T-helper 17 cell (primary cell): ENCODE results near the gene PMEPA1. TPM values are rescaled to one million over a fixed set of nuclear protein-coding genes. Genes with fewer than 3 reads are reported as not detected.

Experiments used
- ATAC-seq: fragments of 150-1000 bp; cut with Tn5 transposase; 2 replicates; pipeline ENCODE4 v1.10.0; 2021; ENCODE audit warnings: mild to moderate bottlenecking, moderate library complexity
- DNase-seq, 3 donors: peaks; one replicate each; pipeline versions ENCODE4 v3.0.0 to v3.0.0-alpha.2; 2020 to 2021
- H3K9me3 ChIP-seq: one replicate; pipeline ENCODE4 v1.7.0; 2013; ENCODE audit warnings: low read length, mild to moderate bottlenecking; ENCODE audit not compliant: control insufficient read depth, poor library complexity, severe bottlenecking
- H3K27ac Mint-ChIP-seq: one replicate; pipeline ENCODE4 v1.8.0; 2022; ENCODE audit warnings: mild to moderate bottlenecking, moderate library complexity, mixed read lengths
- H3K27me3 Mint-ChIP-seq: one replicate; pipeline ENCODE4 v1.8.0; 2022; ENCODE audit warnings: mixed read lengths
- H3K36me3 Mint-ChIP-seq: one replicate; pipeline ENCODE4 v1.8.0; 2022; ENCODE audit warnings: low read depth, mixed read lengths
- H3K4me1 Mint-ChIP-seq: one replicate; pipeline ENCODE4 v1.8.0; 2022; ENCODE audit warnings: mild to moderate bottlenecking, mixed read lengths
- H3K4me3 Mint-ChIP-seq: one replicate; pipeline ENCODE4 v1.8.0; 2022; ENCODE audit warnings: mild to moderate bottlenecking, moderate library complexity, mixed read lengths
- total RNA-seq, 4 donors: library from RNA in 2 of 4; stranded (reverse) in 2 of 4; gene quantifications; one replicate each; pipeline ENCODE4 v1.2.3 and lab custom pipeline; 2022 to 2026

Gene PMEPA1
- total RNA-seq, 2 donors from 2014 or later = 4.5 to 5.8 TPM

DNA sequence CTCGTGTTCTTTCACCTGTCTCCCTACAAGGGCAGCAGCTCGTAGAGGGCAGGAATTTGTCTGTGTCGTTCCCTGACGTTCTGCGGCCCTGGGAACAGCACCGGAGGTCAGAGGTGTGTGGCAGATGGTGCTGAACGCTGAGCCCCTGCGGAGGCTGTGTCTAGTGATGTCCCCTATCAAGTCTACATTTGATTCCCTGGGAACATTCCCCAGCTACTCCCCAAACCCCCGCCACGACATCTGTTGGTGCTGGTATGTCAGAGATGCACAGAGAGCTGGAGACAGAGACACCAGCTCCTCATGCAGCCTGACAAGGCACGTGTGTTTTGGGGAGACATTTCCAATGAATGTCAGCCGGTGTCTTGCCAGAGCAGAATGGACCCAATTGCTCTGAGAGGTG is 7.7 kb downstream of the PMEPA1 start:
- Mint-ChIP-seq H3K27ac (no peak overlapping the region), H3K4me3 (no peak overlapping the region), H3K36me3 (no peaks in the 10 kb centered on the region), H3K27me3 (peaks cover 5% of the 10 kb centered on the region), H3K4me1 (peaks cover 11% of the 10 kb centered on the region)
- DNase-seq = no peak
- H3K9me3 ChIP-seq = no peaks in the 10 kb centered on the region
- no peak for ATAC-seq

DNA sequence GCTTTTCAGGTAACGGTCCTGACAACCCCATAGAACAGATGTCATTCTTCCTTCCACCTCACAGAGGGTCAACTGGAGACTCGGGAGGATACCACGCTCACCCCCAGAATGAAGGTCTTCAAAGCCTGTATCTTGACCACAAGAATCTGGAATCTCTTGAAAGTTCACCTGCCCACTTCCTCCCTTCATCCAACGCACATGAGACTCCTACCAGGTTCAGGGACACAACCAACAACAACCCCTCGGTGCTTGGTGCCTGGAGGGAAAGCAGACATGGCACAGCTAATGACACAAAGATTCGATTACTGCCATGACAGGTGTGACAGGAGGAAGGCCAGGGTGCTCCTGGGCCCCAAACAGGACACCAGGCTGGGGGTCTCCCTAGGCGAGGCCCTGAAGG is 8.2 kb downstream of the PMEPA1 start:
- peaks cover 10% of the 10 kb centered on the region for H3K4me1 Mint-ChIP-seq
- ATAC-seq = no peak
- H3K27ac Mint-ChIP-seq = no peak overlapping the region
- H3K4me3 Mint-ChIP-seq = no peak overlapping the region
- peaks cover 8% of the 10 kb centered on the region for H3K27me3 Mint-ChIP-seq
- no peaks in the 10 kb centered on the region for H3K9me3 ChIP-seq
- H3K36me3 Mint-ChIP-seq = no peaks in the 10 kb centered on the region
- DNase-seq = no peak

DNA sequence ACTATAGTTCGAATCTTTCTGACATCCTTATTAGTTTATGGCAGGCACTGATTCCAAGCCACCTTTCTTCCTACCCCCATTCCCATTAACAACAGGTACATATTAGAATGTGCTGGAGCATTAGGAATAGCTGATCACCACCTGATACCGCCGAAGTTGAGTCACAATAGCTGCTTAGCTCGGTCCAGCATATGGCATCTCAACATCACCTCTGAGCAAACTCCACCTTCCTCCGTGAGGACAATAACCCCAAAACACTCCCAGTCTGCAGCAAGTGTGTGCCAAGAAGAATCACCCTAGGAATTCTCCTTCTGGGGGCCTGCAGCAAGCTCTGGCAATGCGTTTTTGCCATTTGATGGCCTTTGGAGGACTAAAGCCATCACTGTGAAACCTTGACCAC is 8.7 kb downstream of the PMEPA1 start:
- Mint-ChIP-seq H3K4me3 (no peak overlapping the region), H3K27me3 (peaks cover 8% of the 10 kb centered on the region), H3K4me1 (peaks cover 10% of the 10 kb centered on the region), H3K36me3 (no peaks in the 10 kb centered on the region), H3K27ac (no peak overlapping the region)
- ATAC-seq = no peak
- DNase-seq = no peak
- H3K9me3 ChIP-seq = no peaks in the 10 kb centered on the region

DNA sequence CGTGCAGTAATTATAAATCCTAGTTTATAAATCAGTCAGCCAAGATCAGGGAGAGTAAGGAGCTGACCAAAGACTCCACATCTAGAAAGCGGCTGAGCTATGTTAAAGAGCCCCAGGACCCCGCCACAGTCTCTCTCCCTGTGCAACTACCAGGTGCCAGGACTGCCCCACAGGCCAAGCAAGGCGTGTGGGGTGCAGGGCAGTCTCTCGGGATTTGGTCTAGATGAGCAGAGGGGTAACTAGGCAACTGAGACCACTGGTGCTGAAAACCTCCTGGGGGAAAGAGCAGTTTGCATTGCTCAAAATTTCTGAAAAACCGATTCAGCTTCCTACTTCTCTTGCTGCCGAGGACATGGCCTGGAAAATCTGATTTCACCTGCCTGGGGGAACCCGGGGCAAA is 10.4 kb downstream of the PMEPA1 start:
- Mint-ChIP-seq H3K27ac (no peak overlapping the region), H3K36me3 (no peaks in the 10 kb centered on the region), H3K4me1 (peaks cover 13% of the 10 kb centered on the region), H3K4me3 (no peak overlapping the region), H3K27me3 (peaks cover 8% of the 10 kb centered on the region)
- H3K9me3 ChIP-seq = no peaks in the 10 kb centered on the region
- ATAC-seq (no peak), DNase-seq (no peak)

DNA sequence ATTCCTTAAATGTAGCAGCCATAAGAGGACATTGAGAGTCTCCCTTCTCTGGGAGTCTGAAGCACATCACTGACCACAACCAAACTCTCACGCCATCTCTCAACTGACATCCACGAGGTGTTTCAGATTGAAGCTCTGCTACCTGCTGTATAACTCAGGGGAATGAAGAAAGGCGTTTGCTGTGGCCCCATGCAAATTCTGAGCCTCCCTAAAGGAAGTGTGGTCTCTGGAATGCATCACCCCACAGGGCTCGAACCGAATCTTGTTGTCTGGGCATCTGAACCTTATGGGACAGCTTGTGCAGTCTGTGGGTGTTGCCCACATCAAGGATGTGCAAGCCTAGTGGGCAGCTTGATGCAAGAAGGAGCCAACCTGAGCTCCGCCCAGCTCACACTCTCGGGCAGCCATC is 10.9 kb downstream of the PMEPA1 start:
- H3K27ac Mint-ChIP-seq = no peak overlapping the region
- peaks cover 8% of the 10 kb centered on the region for H3K27me3 Mint-ChIP-seq
- H3K36me3 Mint-ChIP-seq = no peaks in the 10 kb centered on the region
- peaks cover 13% of the 10 kb centered on the region for H3K4me1 Mint-ChIP-seq
- no peak overlapping the region for H3K4me3 Mint-ChIP-seq
- DNase-seq = no peak
- ATAC-seq = no peak
- H3K9me3 ChIP-seq = no peaks in the 10 kb centered on the region

DNA sequence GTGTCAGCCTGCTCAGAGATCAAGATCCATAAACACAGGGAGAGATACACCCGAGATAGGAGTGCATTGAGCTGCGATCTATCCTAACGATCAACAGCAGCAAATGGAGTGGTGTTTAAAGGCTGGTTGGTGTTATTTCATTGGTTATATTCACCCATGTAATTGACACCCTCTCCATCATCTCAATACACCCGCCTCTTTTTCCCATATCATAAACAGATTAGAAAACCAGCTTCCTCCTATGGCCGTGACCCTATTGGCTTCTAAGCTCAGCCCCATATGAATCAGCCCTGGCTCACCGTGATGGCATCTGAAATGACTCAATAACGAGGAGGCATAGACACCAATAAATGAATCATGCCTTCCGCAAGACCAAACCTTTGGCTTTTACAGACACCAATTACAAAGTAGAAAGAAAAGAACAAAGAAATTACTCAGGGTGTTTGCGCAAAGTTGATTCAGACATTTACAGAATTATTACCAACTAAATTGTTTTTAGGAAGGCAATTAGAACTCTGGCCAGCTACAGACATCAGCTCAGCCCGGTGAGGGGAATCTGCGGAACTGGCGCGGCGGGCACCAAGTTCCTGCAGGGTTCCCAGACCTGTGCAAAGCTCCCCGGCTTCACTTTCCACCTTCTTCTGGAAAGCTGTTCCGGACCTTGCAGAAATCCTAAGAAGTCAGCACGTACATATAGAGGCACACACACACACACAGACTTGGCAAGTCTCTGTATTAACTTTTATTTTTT is 11.5 kb downstream of the PMEPA1 start:
- Mint-ChIP-seq H3K4me1 (peaks cover 13% of the 10 kb centered on the region), H3K27ac (no peak overlapping the region), H3K27me3 (peaks cover 8% of the 10 kb centered on the region), H3K36me3 (no peaks in the 10 kb centered on the region), H3K4me3 (peak overlapping the region; percentile 45)
- DNase-seq (no peak), ATAC-seq (peak; percentile 67)
- H3K9me3 ChIP-seq = no peaks in the 10 kb centered on the region

DNA sequence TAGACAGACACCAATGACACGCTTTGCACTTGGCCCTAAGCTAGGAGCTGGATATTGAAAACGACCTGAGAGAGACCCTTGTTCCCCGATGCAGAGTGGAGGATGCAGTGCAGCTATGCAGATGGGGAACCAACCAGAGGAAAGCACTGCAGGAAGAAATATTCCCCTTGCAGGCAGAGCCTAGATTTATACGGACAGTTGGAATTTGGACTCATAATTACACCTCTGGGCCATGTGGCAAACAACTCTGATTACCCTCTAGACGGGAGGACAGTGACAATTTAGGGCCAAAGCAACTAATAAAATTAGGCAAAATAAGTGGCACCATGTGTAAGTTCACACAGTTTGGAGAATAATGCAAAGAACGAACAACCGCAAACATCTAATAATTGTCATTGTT is 12.3 kb downstream of the PMEPA1 start:
- no peak for ATAC-seq
- H3K27me3 Mint-ChIP-seq = peaks cover 8% of the 10 kb centered on the region

DNA sequence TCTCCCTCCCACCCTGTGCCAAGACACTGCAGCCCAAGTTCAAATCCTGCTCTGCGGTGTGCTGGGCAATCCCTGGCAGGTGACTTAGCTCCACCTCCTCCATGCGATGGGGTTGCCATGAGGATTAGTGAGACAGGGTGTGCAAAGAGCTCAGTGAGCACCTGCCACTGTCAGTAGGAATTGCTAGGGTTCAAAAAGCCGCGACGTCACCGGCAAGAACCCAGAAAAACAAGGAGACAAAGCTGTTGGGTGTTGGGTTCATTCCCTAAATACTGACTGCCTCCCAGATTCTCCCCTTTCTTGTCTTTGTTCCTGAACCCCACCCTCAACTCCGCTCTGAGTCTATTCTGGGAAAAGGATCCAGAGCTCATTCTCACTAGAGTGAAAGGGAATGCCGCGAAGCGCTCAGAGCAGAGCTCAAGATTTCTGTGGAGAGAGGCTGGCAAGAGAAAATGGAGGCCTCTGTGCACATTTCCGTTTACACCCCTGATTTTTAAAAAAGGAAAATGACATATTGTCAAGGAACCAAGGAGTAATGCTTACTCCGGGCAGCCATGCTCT is 13.3 kb downstream of the PMEPA1 start:
- Mint-ChIP-seq H3K27ac (no peak overlapping the region), H3K4me1 (peaks cover 16% of the 10 kb centered on the region), H3K27me3 (peaks cover 12% of the 10 kb centered on the region), H3K4me3 (no peak overlapping the region), H3K36me3 (no peaks in the 10 kb centered on the region)
- ATAC-seq (no peak), DNase-seq (no peak)
- H3K9me3 ChIP-seq = no peaks in the 10 kb centered on the region

More for the DNA sequence above, 12.3 kb downstream of the PMEPA1 start:
- H3K27ac Mint-ChIP-seq = no peak overlapping the region
- peaks cover 13% of the 10 kb centered on the region for H3K4me1 Mint-ChIP-seq
- DNase-seq = no peak
- H3K9me3 ChIP-seq = no peaks in the 10 kb centered on the region
- no peaks in the 10 kb centered on the region for H3K36me3 Mint-ChIP-seq
- H3K4me3 Mint-ChIP-seq = no peak overlapping the region

DNA sequence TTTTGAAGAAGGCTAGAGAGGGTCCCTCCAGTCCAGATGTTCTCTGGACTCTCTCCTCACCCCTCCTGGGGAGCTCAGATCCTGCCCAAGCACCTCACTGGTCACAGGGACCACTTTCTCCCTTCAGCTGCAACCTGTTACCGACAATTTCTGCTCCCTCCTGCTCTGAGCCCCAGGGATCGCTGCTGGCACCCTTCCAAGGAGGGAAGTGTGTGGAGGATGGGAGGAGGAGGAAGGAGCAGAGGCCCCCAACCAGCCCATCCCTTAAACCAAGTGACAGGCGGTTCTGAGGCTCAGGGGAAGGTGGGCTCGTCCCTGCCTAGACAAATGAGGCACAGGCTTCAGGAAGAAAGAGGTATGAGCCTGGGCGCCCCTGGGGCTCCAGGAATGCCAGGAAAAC is 13.9 kb downstream of the PMEPA1 start:
- no peak overlapping the region for H3K4me3 Mint-ChIP-seq
- no peak overlapping the region for H3K27ac Mint-ChIP-seq
- ATAC-seq = no peak
- H3K4me1 Mint-ChIP-seq = peaks cover 16% of the 10 kb centered on the region
- no peaks in the 10 kb centered on the region for H3K9me3 ChIP-seq
- no peaks in the 10 kb centered on the region for H3K36me3 Mint-ChIP-seq
- DNase-seq = no peak
- peaks cover 12% of the 10 kb centered on the region for H3K27me3 Mint-ChIP-seq

DNA sequence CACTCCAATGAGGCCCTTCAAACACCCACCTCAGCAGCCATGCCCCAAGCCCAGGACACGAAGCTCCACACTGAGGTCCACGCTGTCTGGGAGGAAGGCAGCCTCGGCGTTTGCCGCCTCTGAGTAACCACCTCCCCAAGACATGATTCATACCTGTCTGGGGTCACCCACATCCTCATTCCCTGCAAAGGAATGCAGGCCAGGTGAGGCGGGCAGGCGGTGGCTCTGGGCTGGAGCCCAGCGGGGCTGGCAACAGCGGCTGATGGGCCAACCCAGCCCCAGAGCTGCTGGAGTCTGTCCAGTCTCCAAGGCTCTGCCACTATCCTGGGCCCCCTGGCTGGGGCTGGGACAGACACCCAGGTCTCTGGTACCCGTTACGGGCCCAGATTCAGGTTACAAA is 14.8 kb downstream of the PMEPA1 start:
- Mint-ChIP-seq H3K4me1 (peaks cover 16% of the 10 kb centered on the region), H3K36me3 (no peaks in the 10 kb centered on the region), H3K27ac (no peak overlapping the region), H3K27me3 (peaks cover 12% of the 10 kb centered on the region), H3K4me3 (no peak overlapping the region)
- ATAC-seq (no peak), DNase-seq (no peak)
- H3K9me3 ChIP-seq = no peaks in the 10 kb centered on the region

DNA sequence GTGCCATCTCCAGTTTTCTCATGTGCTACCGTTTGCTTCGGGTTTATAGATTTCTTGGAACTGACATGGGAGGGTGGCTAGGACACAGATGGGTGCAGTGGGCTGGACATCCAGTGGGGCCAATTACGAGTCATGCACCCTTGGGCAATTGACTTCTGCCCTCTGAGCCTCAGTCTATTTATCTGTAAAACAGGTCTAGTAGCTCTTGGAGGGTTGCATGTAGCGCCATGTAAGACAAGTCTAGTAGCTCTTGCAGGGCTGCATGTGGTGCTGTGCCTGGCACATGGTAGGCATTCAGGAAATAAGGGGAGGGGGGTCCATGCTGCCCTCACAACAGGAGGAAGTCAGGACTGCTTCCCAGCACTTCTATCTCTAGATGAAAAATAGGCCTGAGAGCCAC is 15.3 kb downstream of the PMEPA1 start:
- peaks cover 16% of the 10 kb centered on the region for H3K4me1 Mint-ChIP-seq
- peaks cover 12% of the 10 kb centered on the region for H3K27me3 Mint-ChIP-seq
- peak overlapping the region; percentile 8 for H3K27ac Mint-ChIP-seq
- DNase-seq = no peak
- H3K9me3 ChIP-seq = no peaks in the 10 kb centered on the region
- no peaks in the 10 kb centered on the region for H3K36me3 Mint-ChIP-seq
- ATAC-seq = no peak
- H3K4me3 Mint-ChIP-seq = no peak overlapping the region

DNA sequence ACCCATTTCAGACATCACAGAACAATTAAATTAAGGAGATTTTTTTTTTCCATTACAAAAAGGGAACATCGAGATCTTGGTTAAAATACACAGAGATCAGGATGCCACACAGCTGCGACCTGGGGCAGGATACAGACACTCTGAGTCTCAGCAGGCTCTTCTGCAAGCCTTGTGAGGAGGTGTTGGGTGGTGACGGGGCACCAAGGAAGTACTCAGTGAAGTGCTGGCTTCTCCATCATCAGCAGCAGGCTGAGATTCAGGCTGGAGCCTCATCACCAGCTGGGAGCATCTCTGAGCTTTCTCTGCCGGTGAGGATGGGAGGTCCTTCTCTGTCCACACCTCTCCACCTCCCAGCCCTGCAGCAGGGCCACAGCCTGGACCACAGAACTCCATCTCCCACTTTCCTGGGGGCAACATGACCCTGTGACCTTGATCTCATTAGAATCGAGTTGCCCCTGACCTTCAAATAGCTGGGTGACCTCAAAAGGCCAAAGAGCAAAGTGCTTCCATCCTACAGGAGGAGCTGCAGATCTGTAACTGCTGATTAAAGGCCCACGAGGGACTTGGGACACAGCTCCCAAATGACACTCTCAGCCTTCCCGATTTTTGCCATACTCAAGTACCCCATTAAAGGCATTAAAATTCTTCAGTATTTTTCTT is 16.0 kb downstream of the PMEPA1 start:
- no peaks in the 10 kb centered on the region for H3K9me3 ChIP-seq
- ATAC-seq (no peak), DNase-seq (no peak)
- Mint-ChIP-seq H3K27ac (peak overlapping the region; percentile 8), H3K4me3 (no peak overlapping the region), H3K27me3 (peaks cover 12% of the 10 kb centered on the region), H3K4me1 (peaks cover 14% of the 10 kb centered on the region), H3K36me3 (no peaks in the 10 kb centered on the region)

DNA sequence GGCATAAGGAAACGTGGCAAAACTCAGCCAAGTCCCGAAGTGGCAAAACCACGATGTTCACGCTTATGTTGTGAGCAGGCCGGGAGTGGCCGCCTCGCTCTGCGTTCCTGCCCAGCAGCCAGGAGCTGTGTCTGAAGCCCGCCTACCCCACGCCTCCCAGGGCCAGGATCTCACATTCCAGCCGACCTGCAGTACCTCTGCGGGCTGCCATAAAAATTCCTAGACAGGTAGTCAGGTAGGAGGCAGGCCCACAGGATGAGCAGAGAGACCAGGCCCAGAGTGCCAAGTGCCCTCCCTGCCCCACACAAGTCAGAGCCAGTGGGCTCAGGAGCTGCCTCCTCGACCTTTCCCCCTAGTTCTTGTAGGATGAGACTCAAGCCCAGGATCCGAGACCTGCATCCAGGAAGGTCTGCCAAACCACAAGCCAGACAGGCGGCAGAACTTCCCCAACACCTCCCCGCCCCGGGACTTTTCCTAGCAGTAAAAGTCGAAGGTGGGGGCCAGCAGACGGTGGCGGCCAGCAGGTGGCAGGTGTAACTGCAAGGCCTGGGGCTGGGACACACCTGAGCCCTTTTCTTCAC is 16.7 kb downstream of the PMEPA1 start:
- no peaks in the 10 kb centered on the region for H3K36me3 Mint-ChIP-seq
- DNase-seq = no peak
- peaks cover 9% of the 10 kb centered on the region for H3K4me1 Mint-ChIP-seq
- ATAC-seq = peak; percentile 27
- H3K27me3 Mint-ChIP-seq = peaks cover 12% of the 10 kb centered on the region
- no peak overlapping the region for H3K4me3 Mint-ChIP-seq
- H3K9me3 ChIP-seq = no peaks in the 10 kb centered on the region
- no peak overlapping the region for H3K27ac Mint-ChIP-seq
